Muscle of leg (tissue), 11 donors: ENCODE data around the gene PTPMT1. TPM values are rescaled to one million over a fixed set of nuclear protein-coding genes. Genes with fewer than 3 reads are reported as not detected.
A peak's percentile ranks its signal among the peaks of the same experiment; 100 is the strongest.

Experiments used
- DNase-seq: peaks from one replicate; pipeline ENCODE4 v3.0.0; 2013
- H3K27ac ChIP-seq: one replicate; pipeline ENCODE4 v1.5.1; 2013; ENCODE audit warnings: mild to moderate bottlenecking, low read length, control low read depth
- H3K27me3 ChIP-seq: one replicate; pipeline ENCODE4 v1.6.1; 2013; ENCODE audit warnings: low read length; ENCODE audit not compliant: control insufficient read depth, insufficient read depth
- H3K36me3 ChIP-seq: one replicate; pipeline ENCODE4 v1.6.1; 2013; ENCODE audit warnings: low read length; ENCODE audit not compliant: control insufficient read depth, insufficient read depth
- H3K4me1 ChIP-seq: one replicate; pipeline ENCODE4 v1.6.1; 2013; ENCODE audit warnings: low read length; ENCODE audit not compliant: control insufficient read depth, insufficient read depth
- H3K4me3 ChIP-seq: one replicate; pipeline ENCODE4 v1.5.1; 2013; ENCODE audit warnings: low read length, control low read depth
- H3K9me3 ChIP-seq: replicated peaks from 2 replicates; pipeline ENCODE4 v1.6.1; 2013; ENCODE audit warnings: low read depth, low read length; ENCODE audit not compliant: control insufficient read depth
- WGBS: methylation state at CpG from one replicate; pipeline ENCODE4 v1.1.5; 2013; ENCODE audit warnings: missing lambda C conversion rate; ENCODE audit not compliant: insufficient coverage; 5-methylcytosine and 5-hydroxymethylcytosine counted together
- polyA plus RNA-seq, 8 donors: library from polyadenylated mRNA; unstranded; fragments of 120-200 nt; gene quantifications; one replicate each; pipeline versions ENCODE4 v1.2.1 to v1.2.3, GENCODE V29; 2013; ENCODE audit warnings: inconsistent platforms in 1 of 8, low replicate concordance in 1 of 8; ENCODE audit not compliant: insufficient read length in 8 of 8, insufficient read depth in 1 of 8
- total RNA-seq: library from RNA; stranded (reverse); fragments of 120-200 nt; gene quantifications from one replicate; pipeline ENCODE4 v1.2.4, GENCODE V29; 2013

Gene PTPMT1
- total and polyA plus RNA-seq, 9 donors = 26.0 to 36.1 (median 28.4) TPM

GRCh38 chr11:47572715-47573255 lies 7.4 kb downstream of the PTPMT1 start:
- Histone ChIP-seq H3K4me1 (peaks cover 12% of the 10 kb centered on the region), H3K27ac (no peak overlapping the region), H3K9me3 (no peaks in the 10 kb centered on the region), H3K27me3 (no peaks in the 10 kb centered on the region), H3K4me3 (no peak overlapping the region), H3K36me3 (peaks cover 61% of the 10 kb centered on the region)
- WGBS = 43% methylated on average over 5 of the region's 8 CpGs
- no peak for DNase-seq

GRCh38 chr11:47573321-47573720 lies 7.9 kb downstream of the PTPMT1 start:
- H3K4me1 ChIP-seq = peaks cover 17% of the 10 kb centered on the region
- H3K27ac ChIP-seq = no peak overlapping the region
- H3K9me3 ChIP-seq = no peaks in the 10 kb centered on the region
- no peak overlapping the region for H3K4me3 ChIP-seq
- no peak for DNase-seq
- no peaks in the 10 kb centered on the region for H3K27me3 ChIP-seq
- peaks cover 58% of the 10 kb centered on the region for H3K36me3 ChIP-seq
- WGBS = 90% methylated on average over 10 of the region's 11 CpGs

DNA sequence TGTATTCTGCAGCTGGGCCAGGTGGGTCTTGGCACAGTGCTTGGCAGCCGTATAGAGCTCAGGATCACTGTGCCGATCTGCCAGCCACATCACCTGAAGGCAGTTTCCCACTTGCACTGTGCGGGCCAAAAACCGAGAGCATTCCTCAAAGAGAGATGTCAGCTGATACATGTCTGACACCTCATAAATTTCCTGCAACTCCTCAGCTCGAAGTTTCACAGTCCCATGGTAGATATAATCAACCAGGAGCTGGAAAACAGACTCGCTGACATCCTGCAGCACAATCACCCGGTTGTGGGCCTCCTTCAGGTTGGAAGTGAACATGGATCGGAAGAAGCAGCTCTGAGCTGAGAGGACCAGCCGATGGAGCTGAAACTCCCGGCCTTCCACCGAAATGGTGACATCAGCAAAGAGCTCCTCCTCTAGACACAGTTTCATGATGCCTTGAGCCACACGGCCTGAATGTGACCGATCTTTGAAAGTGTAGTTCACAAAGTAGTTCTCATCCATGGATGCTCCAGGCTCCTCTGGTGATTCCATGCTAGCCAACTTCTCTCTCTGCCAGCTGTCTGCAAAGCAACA lies 12.2 kb downstream of the PTPMT1 start:
- no peak overlapping the region for H3K4me3 ChIP-seq

GRCh38 chr11:47578524-47579494 lies 13.4 kb downstream of the PTPMT1 start, which contains the start of the genes KBTBD4 and NDUFS3:
KBTBD4 (minus strand) TSS chr11:47578970; CDS start chr11:47578951, 19 bp downstream.
NDUFS3 (plus strand) TSS chr11:47579074; CDS start chr11:47579092, 18 bp downstream.
- H3K27me3 ChIP-seq = no peaks in the 10 kb centered on the region
- 0% methylated on average over 68 of the region's 72 CpGs for WGBS

More for the DNA sequence above, 12.2 kb downstream of the PTPMT1 start:
- Histone ChIP-seq H3K4me1 (peaks cover 29% of the 10 kb centered on the region), H3K36me3 (peaks cover 56% of the 10 kb centered on the region), H3K27ac (peak overlapping the region; percentile 90), H3K9me3 (no peaks in the 10 kb centered on the region), H3K27me3 (no peaks in the 10 kb centered on the region)
- 34% methylated on average over 6 of the region's 13 CpGs for WGBS
- DNase-seq = peak; percentile 25

GRCh38 chr11:47583844-47584243 lies 18.4 kb downstream of the PTPMT1 start:
- DNase-seq = no peak

More at GRCh38 chr11:47578524-47579494, 13.4 kb downstream of the PTPMT1 start, which contains the start of the genes KBTBD4 and NDUFS3:
- Histone ChIP-seq H3K9me3 (no peaks in the 10 kb centered on the region), H3K4me1 (peaks cover 24% of the 10 kb centered on the region), H3K27ac (peak within 1 kb of the TSS; percentile 90), H3K4me3 (peak within 1 kb of the TSS; percentile 98), H3K36me3 (peaks cover 57% of the 10 kb centered on the region)
- peak; percentile 97 for DNase-seq

GRCh38 chr11:47586098-47586855 lies 20.9 kb downstream of the PTPMT1 start, which contains the start of gene FAM180B:
FAM180B (plus strand) TSS chr11:47586678; CDS start chr11:47586769, 91 bp downstream.
- Histone ChIP-seq H3K4me1 (peaks cover 41% of the 10 kb centered on the region), H3K9me3 (no peaks in the 10 kb centered on the region), H3K4me3 (peak within 1 kb of the TSS; percentile 17), H3K27me3 (no peaks in the 10 kb centered on the region), H3K36me3 (peaks cover 39% of the 10 kb centered on the region), H3K27ac (peak within 1 kb of the TSS; percentile 87)
- peak; percentile 89 for DNase-seq
- 23% methylated on average over 7 of the region's 12 CpGs for WGBS

More at GRCh38 chr11:47583844-47584243, 18.4 kb downstream of the PTPMT1 start:
- H3K36me3 ChIP-seq = peaks cover 50% of the 10 kb centered on the region
- H3K27ac ChIP-seq = no peak overlapping the region
- peaks cover 46% of the 10 kb centered on the region for H3K4me1 ChIP-seq
- no peaks in the 10 kb centered on the region for H3K27me3 ChIP-seq
- WGBS = 69% methylated on average over 4 of the region's 5 CpGs
- H3K4me3 ChIP-seq = no peak overlapping the region
- no peaks in the 10 kb centered on the region for H3K9me3 ChIP-seq

DNA sequence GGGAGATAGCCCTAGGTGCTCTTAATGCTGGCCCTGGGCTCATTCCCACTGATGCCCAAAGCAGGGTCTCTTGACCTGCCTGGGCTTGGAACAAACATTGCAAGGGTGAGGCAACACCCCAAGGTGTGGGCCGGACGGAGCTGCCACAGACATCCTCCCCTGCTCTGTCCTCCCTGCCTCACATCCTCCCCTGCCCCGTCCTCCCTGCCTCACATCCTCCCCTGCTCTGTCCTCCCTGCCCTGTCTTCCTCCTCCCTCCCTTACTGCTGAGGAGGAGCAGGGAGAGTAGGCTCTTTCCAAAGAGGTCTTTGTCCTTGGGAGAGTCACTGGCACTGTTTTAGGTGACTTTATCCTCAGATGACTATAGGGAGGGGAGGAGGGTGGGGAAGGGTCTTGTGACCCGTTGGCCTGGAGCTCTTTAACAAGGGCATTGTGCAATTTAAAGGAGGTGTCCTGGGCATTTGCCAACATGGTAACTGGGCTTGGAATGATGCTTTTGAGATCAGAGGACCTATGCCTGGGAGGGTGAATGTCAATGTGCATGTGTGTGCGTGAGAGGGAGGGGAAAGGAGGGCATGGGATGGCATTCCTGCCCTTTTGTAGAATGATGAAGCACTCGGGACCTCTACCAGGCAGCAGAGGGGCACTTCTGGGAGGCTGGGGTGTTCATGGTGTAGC lies 21.8 kb downstream of the PTPMT1 start:
- DNase-seq = peak; percentile 25
- H3K27me3 ChIP-seq = no peaks in the 10 kb centered on the region
- peak overlapping the region; percentile 17 for H3K4me3 ChIP-seq
- H3K27ac ChIP-seq = peak overlapping the region; percentile 87
- H3K4me1 ChIP-seq = peaks cover 43% of the 10 kb centered on the region
- WGBS = 68% methylated on average over 3 of the region's 6 CpGs
- H3K36me3 ChIP-seq = peaks cover 30% of the 10 kb centered on the region
- no peaks in the 10 kb centered on the region for H3K9me3 ChIP-seq

DNA sequence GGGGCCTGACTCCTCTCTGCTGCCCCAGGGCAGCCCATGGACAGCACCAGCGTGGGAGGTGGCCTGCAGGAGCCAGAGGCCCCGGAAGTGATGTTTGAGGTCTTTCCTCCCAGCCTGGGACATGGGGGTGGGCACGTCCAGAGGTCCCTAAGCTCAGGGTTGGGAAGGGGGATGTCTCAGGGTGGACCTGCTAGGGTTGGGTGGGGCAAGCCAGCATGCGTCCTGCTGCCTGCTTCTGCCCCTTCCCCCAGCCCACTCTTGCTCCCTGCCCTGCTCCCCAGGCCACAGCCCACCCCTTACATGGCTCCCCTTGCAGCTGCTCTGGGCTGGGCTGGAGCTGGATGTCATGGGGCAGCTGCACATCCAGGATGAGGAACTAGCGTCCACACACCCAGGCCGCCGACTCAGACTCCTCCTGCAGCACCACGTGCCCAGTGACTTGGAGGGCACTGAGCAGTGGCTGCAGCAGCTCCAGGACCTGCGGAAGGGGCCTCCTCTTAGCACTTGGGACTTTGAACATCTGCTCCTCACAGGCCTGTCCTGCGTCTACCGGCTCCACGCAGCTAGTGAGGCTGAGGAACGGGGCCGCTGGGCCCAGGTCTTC lies 22.4 kb downstream of the PTPMT1 start:
- Histone ChIP-seq H3K27me3 (peaks cover 3% of the 10 kb centered on the region), H3K4me3 (peak overlapping the region; percentile 17), H3K27ac (peak overlapping the region; percentile 87), H3K4me1 (peaks cover 43% of the 10 kb centered on the region), H3K9me3 (no peaks in the 10 kb centered on the region), H3K36me3 (peaks cover 24% of the 10 kb centered on the region)
- 53% methylated on average over 12 of the region's 14 CpGs for WGBS
- DNase-seq = peak; percentile 84

DNA sequence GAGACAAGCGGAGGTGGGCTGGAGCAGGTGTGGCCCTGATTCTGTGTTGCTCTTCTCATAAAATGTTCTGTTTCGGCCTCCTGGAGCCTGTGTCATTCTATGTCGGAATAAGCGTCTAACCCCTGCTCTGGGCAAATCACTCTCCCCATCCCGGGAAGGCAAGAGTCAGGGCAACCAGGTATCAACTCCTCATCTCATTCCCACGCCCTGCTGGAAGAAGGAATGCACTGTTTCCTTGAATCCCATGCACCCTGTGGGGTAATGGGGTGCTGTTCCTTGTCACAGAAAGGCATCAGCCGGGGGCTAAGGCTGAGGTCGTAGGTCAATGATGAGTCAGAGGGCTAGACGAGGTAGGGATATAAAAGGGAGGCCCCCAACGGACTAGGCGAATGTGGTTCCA lies 23.7 kb downstream of the PTPMT1 start:
- Histone ChIP-seq H3K27ac (peak overlapping the region; percentile 87), H3K4me1 (peaks cover 51% of the 10 kb centered on the region), H3K4me3 (peak overlapping the region; percentile 58), H3K36me3 (peaks cover 11% of the 10 kb centered on the region), H3K27me3 (peaks cover 15% of the 10 kb centered on the region), H3K9me3 (no peaks in the 10 kb centered on the region)
- 40% methylated on average over 1 of the region's 11 CpGs for WGBS
- no peak for DNase-seq
